GM19043 (cell line): ENCODE results near the gene NDUFAF2.
"Not testable (repeated sequence)": the region's sequence is repeated elsewhere in the genome, so short reads cannot be mapped to it uniquely, and the experiment has no call there.

ENCODE experiments used
- ATAC-seq: cut with Tn5 transposase; IDR thresholded peaks from one replicate; pipeline ENCODE4 v1.9.1; 2021; ENCODE audit warnings: low read depth; ENCODE audit not compliant: unreplicated experiment

The NDUFAF2 gene

GRCh38 chr5:61044545-61044944 is 99.5 kb downstream of the NDUFAF2 start:
- ATAC-seq, result no peak

- no peak for ATAC-seq
These were observed 102.3 kb downstream of the NDUFAF2 start for GRCh38 chr5:61047346-61047745.

- no peak for ATAC-seq
These were observed 103.5 kb downstream of the NDUFAF2 start for GRCh38 chr5:61048534-61048933.

GRCh38 chr5:61050292-61050691 is 105.3 kb downstream of the NDUFAF2 start:
- ATAC-seq, result no peak

GRCh38 chr5:61051267-61051666 is 106.3 kb downstream of the NDUFAF2 start:
- no peak for ATAC-seq

- ATAC-seq, result no peak
These were observed 107.9 kb downstream of the NDUFAF2 start for GRCh38 chr5:61052882-61053281.

- ATAC-seq, result no peak
These were observed 108.9 kb downstream of the NDUFAF2 start for GRCh38 chr5:61053937-61054336.

- no peak for ATAC-seq
These were observed 110.5 kb downstream of the NDUFAF2 start for GRCh38 chr5:61055434-61056006.

GRCh38 chr5:61059499-61059898 is 114.5 kb downstream of the NDUFAF2 start:
- ATAC-seq, result no peak

- no peak for ATAC-seq
These were observed 124.1 kb downstream of the NDUFAF2 start for GRCh38 chr5:61069150-61069549.

GRCh38 chr5:61071526-61071925 is 126.5 kb downstream of the NDUFAF2 start:
- ATAC-seq, result no peak

GRCh38 chr5:61076626-61077025 is 131.6 kb downstream of the NDUFAF2 start:
- no peak for ATAC-seq

GRCh38 chr5:61081741-61082140 is 136.7 kb downstream of the NDUFAF2 start:
- ATAC-seq, result no peak

- no peak for ATAC-seq
These were observed 137.7 kb downstream of the NDUFAF2 start for GRCh38 chr5:61082516-61083280.

GRCh38 chr5:61084658-61085057 is 139.7 kb downstream of the NDUFAF2 start:
- ATAC-seq, result no peak

- no peak for ATAC-seq
These were observed 140.9 kb downstream of the NDUFAF2 start for GRCh38 chr5:61085885-61086284.

- ATAC-seq, result no peak
These were observed 142.9 kb downstream of the NDUFAF2 start for GRCh38 chr5:61087921-61088320.

GRCh38 chr5:61089351-61089750 is 144.3 kb downstream of the NDUFAF2 start:
- no peak for ATAC-seq

- ATAC-seq, result not testable (repeated sequence)
These were observed 148.2 kb downstream of the NDUFAF2 start for GRCh38 chr5:61093046-61093771.

GRCh38 chr5:61097465-61097864 is 152.5 kb downstream of the NDUFAF2 start:
- ATAC-seq, result no peak

- no peak for ATAC-seq
These were observed 153.4 kb downstream of the NDUFAF2 start for GRCh38 chr5:61098251-61098995.
